ENCODE measurements around the gene GOLGA6A. TPM values are rescaled to one million over a fixed set of nuclear protein-coding genes. Genes with fewer than 3 reads are reported as not detected.
"Not testable (repeated sequence)": the region's sequence is repeated elsewhere in the genome, so short reads cannot be mapped to it uniquely, and the experiment has no call there.

Gene GOLGA6A
- total and polyA plus RNA-seq, 2 experiments from 2014 or later, result not detected

GRCh38 chr15:74063425-74064146 lies 18.8 kb downstream of the GOLGA6A start:
- H3K79me2 ChIP-seq; H3K4me1 ChIP-seq (ENCODE audit: insufficient read depth); H3K9me2 ChIP-seq (replicated peaks; ENCODE audit: insufficient read depth); H4K20me1 ChIP-seq (ENCODE audit: insufficient read depth, poor library complexity, severe bottlenecking); H2AFZ ChIP-seq; H3K27me3 ChIP-seq; H3K36me3 ChIP-seq (replicated peaks; ENCODE audit: insufficient read depth, low read depth); H3K4me2 ChIP-seq; H3K9me3 ChIP-seq (ENCODE audit: low read depth); H3K27ac ChIP-seq; H3K4me3 ChIP-seq; DNase-seq (ENCODE audit: low spot score): not testable (repeated sequence)
- WGBS (ENCODE audit: low lambda C conversion rate, missing lambda C conversion rate), result 83% methylated on average over 14 of the region's 17 CpGs

GRCh38 chr15:74062671-74063070 lies 19.7 kb downstream of the GOLGA6A start:
- Histone ChIP-seq H4K20me1 (ENCODE audit: insufficient read depth, poor library complexity, severe bottlenecking) (no peaks in the 10 kb centered on the region), H3K79me2 (no peaks in the 10 kb centered on the region), H3K4me3 (no peak overlapping the region), H3K27ac (no peak overlapping the region), H3K9me3 (ENCODE audit: low read depth) (no peaks in the 10 kb centered on the region), H3K36me3 (replicated peaks; ENCODE audit: insufficient read depth, low read depth) (no peaks in the 10 kb centered on the region), H3K9me2 (replicated peaks; ENCODE audit: insufficient read depth) (no peaks in the 10 kb centered on the region), H3K4me2 (no peak overlapping the region), H3K27me3 (no peaks in the 10 kb centered on the region), H2AFZ (no peak overlapping the region), H3K4me1 (ENCODE audit: insufficient read depth) (no peaks in the 10 kb centered on the region)
- WGBS (ENCODE audit: low lambda C conversion rate, missing lambda C conversion rate), result 93% methylated on average over 7 of the region's 7 CpGs
- TF ChIP-seq EZH2 (IDR thresholded peaks at IDR 0.05; ENCODE audit: borderline replicate concordance), result no peak
- TF ChIP-seq CTCF (IDR thresholded peaks at IDR 0.05; ENCODE audit: poor library complexity), result no peak
- no peak for TF ChIP-seq EZH2phosphoT487 (IDR thresholded peaks at IDR 0.05; ENCODE audit: low read depth, severe bottlenecking, unreplicated experiment)
- no peak for DNase-seq (ENCODE audit: low spot score)

- Histone ChIP-seq H3K9me2 (replicated peaks; ENCODE audit: insufficient read depth) (no peaks in the 10 kb centered on the region), H3K79me2 (no peaks in the 10 kb centered on the region), H3K27me3 (no peaks in the 10 kb centered on the region), H3K27ac (no peak overlapping the region), H3K4me1 (ENCODE audit: insufficient read depth) (no peaks in the 10 kb centered on the region), H3K36me3 (replicated peaks; ENCODE audit: insufficient read depth, low read depth) (no peaks in the 10 kb centered on the region), H3K4me2 (no peak overlapping the region), H4K20me1 (ENCODE audit: insufficient read depth, poor library complexity, severe bottlenecking) (no peaks in the 10 kb centered on the region), H3K9me3 (ENCODE audit: low read depth) (no peaks in the 10 kb centered on the region), H3K4me3 (no peak overlapping the region), H2AFZ (no peak overlapping the region)
- no peak for DNase-seq (ENCODE audit: low spot score)
- WGBS (ENCODE audit: low lambda C conversion rate, missing lambda C conversion rate), result 93% methylated on average over 6 of the region's 6 CpGs
- no peak for TF ChIP-seq EZH2 (IDR thresholded peaks at IDR 0.05; ENCODE audit: borderline replicate concordance)
- no peak for TF ChIP-seq CTCF (IDR thresholded peaks at IDR 0.05; ENCODE audit: poor library complexity)
- no peak for TF ChIP-seq EZH2phosphoT487 (IDR thresholded peaks at IDR 0.05; ENCODE audit: low read depth, severe bottlenecking, unreplicated experiment)
These were observed 20.1 kb downstream of the GOLGA6A start for GRCh38 chr15:74062236-74062635.

- Histone ChIP-seq H3K9me2 (replicated peaks; ENCODE audit: insufficient read depth) (no peaks in the 10 kb centered on the region), H3K4me1 (ENCODE audit: insufficient read depth) (no peaks in the 10 kb centered on the region), H3K27ac (no peak overlapping the region), H3K79me2 (no peaks in the 10 kb centered on the region), H3K27me3 (no peaks in the 10 kb centered on the region), H4K20me1 (ENCODE audit: insufficient read depth, poor library complexity, severe bottlenecking) (no peaks in the 10 kb centered on the region), H3K36me3 (replicated peaks; ENCODE audit: insufficient read depth, low read depth) (no peaks in the 10 kb centered on the region), H2AFZ (no peak overlapping the region), H3K4me2 (no peak overlapping the region), H3K4me3 (no peak overlapping the region), H3K9me3 (ENCODE audit: low read depth) (no peaks in the 10 kb centered on the region)
- no peak for DNase-seq (ENCODE audit: low spot score)
- WGBS (ENCODE audit: low lambda C conversion rate, missing lambda C conversion rate), result 71% methylated on average over 6 of the region's 6 CpGs
- TF ChIP-seq CTCF (IDR thresholded peaks at IDR 0.05; ENCODE audit: poor library complexity), result no peak
- TF ChIP-seq EZH2 (IDR thresholded peaks at IDR 0.05; ENCODE audit: borderline replicate concordance), result no peak
- no peak for TF ChIP-seq EZH2phosphoT487 (IDR thresholded peaks at IDR 0.05; ENCODE audit: low read depth, severe bottlenecking, unreplicated experiment)
These were observed 22.1 kb downstream of the GOLGA6A start for GRCh38 chr15:74060251-74060650.

GRCh38 chr15:74059050-74059833 lies 23.1 kb downstream of the GOLGA6A start:
- DNase-seq (ENCODE audit: low spot score); H3K27me3 ChIP-seq: not testable (repeated sequence)

GRCh38 chr15:74056330-74056729 lies 26.0 kb downstream of the GOLGA6A start:
- H3K4me1 ChIP-seq (ENCODE audit: insufficient read depth), result peaks cover 11% of the 10 kb centered on the region
- H3K4me3 ChIP-seq; H3K9me2 ChIP-seq (replicated peaks; ENCODE audit: insufficient read depth); H3K27ac ChIP-seq; H3K4me2 ChIP-seq; DNase-seq (ENCODE audit: low spot score); H3K79me2 ChIP-seq; H3K9me3 ChIP-seq (ENCODE audit: low read depth); H3K27me3 ChIP-seq; H2AFZ ChIP-seq; H3K36me3 ChIP-seq (replicated peaks; ENCODE audit: insufficient read depth, low read depth); H4K20me1 ChIP-seq (ENCODE audit: insufficient read depth, poor library complexity, severe bottlenecking): not testable (repeated sequence)
- WGBS (ENCODE audit: low lambda C conversion rate, missing lambda C conversion rate), result 98% methylated on average over 5 of the region's 5 CpGs

More at GRCh38 chr15:74059050-74059833, 23.1 kb downstream of the GOLGA6A start:
- H4K20me1 ChIP-seq (ENCODE audit: insufficient read depth, poor library complexity, severe bottlenecking); H3K4me3 ChIP-seq; H3K79me2 ChIP-seq; H3K4me1 ChIP-seq (ENCODE audit: insufficient read depth); H3K9me2 ChIP-seq (replicated peaks; ENCODE audit: insufficient read depth); H3K36me3 ChIP-seq (replicated peaks; ENCODE audit: insufficient read depth, low read depth); H3K27ac ChIP-seq; H3K4me2 ChIP-seq; H2AFZ ChIP-seq; H3K9me3 ChIP-seq (ENCODE audit: low read depth): not testable (repeated sequence)
- 88% methylated on average over 6 of the region's 6 CpGs for WGBS (ENCODE audit: low lambda C conversion rate, missing lambda C conversion rate)
